Adipose tissue (tissue), 3 donors: ENCODE data around the gene MAPK10. TPM values are rescaled to one million over a fixed set of nuclear protein-coding genes. Genes with fewer than 3 reads are reported as not detected.
"Not testable (repeated sequence)": the region's sequence is repeated elsewhere in the genome, so short reads cannot be mapped to it uniquely, and the experiment has no call there.

Experiments used
- H3K27ac ChIP-seq: one replicate; pipeline ENCODE4 v1.5.1; 2013; ENCODE audit warnings: low read depth, low read length
- WGBS, 3 donors: extraction: QIAGEN DNeasy Blood & Tissue Kit; methylation state at CpG; one replicate each; pipeline ENCODE4 v1.1.7; 2013; 5-methylcytosine and 5-hydroxymethylcytosine counted together
- polyA plus RNA-seq, 3 donors: library from polyadenylated mRNA; stranded (reverse); fragments of 200-250 nt; gene quantifications; one replicate each; pipeline ENCODE4 v1.2.3, GENCODE V29; 2013
- donor health status: healthy with polysubstance abuse.
- donor health status: Bipolar disorder and iron deficiency.
- donor health status: healthy.

MAPK10 gene
- polyA plus RNA-seq, 3 donors: 3.8 to 37.8 (median 34.9) TPM

DNA sequence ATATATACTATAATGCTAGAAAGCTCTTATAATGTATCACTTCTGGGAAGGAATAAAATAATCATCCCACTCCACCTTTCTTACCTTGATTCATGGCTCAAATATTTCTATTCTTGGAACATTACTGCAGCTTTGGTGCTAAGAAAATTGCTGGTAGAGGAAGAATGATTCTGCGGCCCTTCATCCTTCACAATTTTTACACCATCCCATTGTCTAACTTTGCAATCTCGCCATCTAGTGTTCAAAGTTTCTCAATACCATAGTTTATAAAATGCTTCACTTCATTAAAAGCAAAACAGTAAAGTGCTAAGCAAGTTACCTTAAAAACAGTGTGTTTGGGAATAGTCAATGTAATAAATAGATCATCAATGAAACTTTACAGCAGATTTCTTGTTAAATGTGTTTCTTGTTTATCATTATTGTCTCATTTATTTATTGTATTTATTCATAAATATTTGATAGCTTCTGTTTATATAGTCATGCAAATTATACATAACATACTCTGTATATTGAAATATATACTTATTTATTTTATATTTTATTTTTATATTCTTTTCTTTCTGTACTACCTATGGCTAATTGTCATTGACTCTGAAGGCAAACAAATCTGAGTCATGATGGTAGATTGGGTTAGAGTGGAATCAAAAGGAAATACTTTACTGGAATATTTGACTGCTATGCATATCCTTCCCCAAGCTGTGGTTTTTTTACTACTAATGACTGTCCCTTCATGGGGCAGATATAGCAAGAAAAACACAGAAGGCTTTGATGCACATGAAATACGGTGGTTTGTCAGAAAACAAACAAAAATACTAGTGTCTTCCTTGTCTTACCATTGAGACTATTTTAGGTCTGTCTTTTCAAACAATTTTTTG is 390.7 kb downstream of the MAPK10 start:
- 33 to 37% (median 33%) methylated on average over 3 of the region's 3 CpGs for WGBS, 3 donors
- H3K27ac ChIP-seq: no peak overlapping the region

DNA sequence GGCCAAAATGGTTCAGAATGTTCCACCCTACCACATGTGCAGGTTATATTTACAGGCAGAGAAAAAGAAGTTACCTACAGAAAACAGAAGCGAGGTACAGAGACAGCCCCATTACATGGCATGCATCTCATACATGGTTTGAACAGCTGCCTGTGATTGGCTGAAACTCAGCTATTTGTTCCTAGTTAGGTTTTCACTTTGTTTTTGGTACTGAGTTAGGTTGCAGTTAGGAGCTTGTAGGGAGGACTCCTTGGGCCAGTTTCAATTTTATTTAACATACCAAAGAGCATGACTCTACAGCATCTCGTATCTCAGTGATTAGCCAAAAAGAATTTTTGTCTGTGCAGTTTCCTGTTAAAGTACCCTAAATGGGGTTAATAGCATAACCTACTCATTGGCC is 392.0 kb downstream of the MAPK10 start:
- 67 to 71% (median 69%) methylated on average over 2 of the region's 2 CpGs for WGBS, 3 donors
- H3K27ac ChIP-seq: no peak overlapping the region

DNA sequence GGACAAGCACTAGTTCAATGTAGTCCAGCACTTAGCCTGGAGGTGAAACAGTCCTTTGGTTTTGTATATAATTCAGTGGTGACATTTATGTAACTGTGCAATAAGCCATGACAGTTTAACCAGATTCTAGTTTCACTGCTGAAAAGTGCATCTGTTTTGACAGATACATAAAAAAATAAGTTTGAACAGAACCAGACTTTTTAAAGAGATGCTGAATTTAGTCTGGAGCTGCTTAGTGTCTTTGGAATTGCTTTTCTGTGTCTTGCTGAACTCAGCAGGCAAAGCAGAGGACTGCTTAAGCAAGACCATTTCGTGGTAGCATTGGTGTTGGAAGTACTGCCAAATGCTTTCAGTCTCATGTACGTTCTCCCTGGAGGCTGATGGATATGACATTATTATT is 393.5 kb downstream of the MAPK10 start:
- no peak overlapping the region for H3K27ac ChIP-seq
- WGBS, 3 donors: 29 to 67% (median 30%) methylated on average over 2 of the region's 2 CpGs

DNA sequence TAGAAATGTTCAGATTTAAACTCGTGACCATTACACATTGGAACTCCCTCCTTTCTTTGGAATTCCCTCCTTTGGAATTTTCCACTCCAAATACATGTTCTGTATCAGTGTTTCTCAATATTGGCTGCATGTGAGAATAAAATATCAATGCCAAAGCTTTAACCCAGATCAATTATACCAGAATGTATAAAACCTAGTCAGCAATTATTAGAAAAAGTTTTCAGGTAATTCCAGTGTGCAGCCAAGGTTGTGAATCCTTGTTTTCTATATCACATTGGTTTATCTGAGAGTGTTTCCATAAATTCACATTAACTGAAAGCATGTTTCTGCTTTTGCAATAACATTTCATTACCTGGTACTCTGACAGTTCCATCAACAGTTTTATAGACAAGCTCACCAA is 394.3 kb downstream of the MAPK10 start:
- 47 to 93% (median 71%) methylated on average over 1 of the region's 1 CpG for WGBS, 3 donors
- no peak overlapping the region for H3K27ac ChIP-seq

DNA sequence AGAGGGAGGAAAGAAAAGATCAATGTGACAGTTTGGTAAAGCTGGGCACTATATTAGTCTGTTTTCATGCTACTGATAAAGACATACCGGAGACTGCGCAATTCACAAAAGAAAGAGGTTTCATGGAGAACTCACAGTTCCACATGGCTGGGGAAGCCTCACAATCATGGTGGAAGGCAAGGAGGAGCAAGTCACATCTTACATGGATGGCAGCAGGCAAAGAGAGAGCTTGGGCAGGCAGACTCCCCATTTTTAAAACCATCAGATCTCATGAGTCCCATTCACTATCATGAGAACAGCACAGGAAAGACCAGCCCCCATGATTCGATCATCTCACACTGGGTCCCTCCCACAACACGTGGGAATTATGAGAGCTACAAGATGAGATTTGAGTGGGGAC is 394.8 kb downstream of the MAPK10 start:
- not testable (repeated sequence) for H3K27ac ChIP-seq
- 79 to 92% (median 91%) methylated on average over 4 of the region's 4 CpGs for WGBS, 3 donors

DNA sequence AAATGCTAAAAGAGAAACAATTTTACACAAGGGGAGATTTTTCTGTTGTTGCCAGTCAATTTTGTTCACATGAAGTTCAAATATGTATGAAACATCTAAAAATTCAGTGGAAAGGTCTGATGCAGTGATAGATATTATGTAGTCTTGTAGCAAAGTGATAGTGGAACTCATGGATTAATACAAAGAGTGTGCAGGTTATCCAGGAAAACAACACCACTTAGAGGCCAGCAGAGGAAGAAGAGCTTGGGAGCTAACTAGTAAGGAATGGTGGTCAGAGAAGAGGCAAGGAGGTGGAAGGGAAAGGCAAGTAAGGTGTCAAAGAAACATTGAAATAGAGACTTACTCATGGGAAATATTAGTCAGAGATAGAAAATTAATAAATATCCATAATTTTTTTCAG is 395.6 kb downstream of the MAPK10 start:
- H3K27ac ChIP-seq: no peak overlapping the region

DNA sequence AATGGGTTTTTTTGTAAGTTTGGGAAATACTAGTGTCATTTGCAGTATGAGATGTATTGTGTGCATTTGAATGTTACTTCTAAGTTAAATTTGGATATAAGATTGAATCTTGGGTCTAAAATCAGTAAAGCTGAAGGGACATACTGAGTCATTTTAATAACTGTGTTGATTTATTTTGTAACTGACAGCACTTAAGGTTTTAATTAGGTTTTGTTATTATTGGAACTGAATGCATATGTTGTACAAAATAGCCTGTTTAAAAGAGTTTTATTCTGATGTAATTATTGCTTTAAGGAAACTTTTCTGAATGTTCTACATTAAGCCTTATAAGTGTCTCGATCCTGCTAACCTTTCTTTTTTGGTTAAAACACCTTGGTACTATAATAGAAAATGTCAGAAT is 396.6 kb downstream of the MAPK10 start:
- 86 to 95% (median 94%) methylated on average over 1 of the region's 1 CpG for WGBS, 3 donors
- no peak overlapping the region for H3K27ac ChIP-seq

DNA sequence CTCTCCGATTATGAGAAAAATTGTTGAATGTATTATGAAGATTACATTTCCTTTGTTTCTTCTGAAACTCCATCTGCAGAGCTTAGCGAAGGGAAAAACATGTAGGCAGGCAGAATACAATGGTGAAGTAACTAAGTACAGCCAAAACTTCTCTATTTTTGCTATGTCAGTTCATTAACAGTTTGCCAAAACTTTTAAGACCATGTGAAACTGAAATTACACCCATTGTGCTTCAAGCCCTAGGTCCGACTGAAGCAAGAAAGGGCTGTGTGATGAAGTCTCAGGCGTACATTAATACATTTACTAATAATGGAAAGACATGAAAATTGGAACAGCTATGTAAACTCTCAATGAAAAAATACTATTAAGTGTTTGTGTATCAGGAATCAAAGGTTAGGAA is 398.0 kb downstream of the MAPK10 start:
- 78 to 90% (median 83%) methylated on average over 4 of the region's 4 CpGs for WGBS, 3 donors
- H3K27ac ChIP-seq: no peak overlapping the region

DNA sequence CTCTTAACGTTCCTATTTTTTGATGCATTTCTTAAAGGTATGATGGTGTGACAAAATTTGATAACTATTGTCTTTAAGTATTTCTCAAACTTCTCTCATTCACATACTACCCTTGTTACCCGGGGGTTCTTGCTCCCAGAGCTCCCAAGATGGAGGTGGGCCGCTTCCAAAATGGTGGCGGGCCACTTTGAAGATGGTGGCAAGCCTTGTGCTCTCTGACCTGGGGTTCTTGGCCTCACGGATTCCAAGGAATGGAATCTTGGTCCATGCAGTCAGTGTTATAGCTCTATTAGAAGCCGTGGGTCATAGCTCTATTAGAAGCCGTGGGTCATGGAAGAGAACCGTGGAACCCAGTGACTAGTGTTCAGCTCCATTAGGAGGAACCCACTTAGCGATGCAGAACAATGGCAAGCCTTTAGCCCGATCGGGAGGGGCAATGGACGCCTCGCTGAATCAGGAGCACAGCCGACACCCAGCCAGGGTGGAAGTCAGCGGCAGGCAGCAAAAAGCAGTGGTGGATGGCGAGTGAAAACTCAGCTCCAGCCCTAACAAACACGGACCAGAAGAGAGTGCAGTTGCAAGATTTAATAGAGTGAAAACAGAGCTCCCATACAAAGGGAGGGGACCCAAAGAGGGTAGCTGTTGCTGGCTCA is 403.4 kb downstream of the MAPK10 start:
- H3K27ac ChIP-seq: no peak overlapping the region
- WGBS, 3 donors: 95 to 96% (median 96%) methylated on average over 17 of the region's 17 CpGs

DNA sequence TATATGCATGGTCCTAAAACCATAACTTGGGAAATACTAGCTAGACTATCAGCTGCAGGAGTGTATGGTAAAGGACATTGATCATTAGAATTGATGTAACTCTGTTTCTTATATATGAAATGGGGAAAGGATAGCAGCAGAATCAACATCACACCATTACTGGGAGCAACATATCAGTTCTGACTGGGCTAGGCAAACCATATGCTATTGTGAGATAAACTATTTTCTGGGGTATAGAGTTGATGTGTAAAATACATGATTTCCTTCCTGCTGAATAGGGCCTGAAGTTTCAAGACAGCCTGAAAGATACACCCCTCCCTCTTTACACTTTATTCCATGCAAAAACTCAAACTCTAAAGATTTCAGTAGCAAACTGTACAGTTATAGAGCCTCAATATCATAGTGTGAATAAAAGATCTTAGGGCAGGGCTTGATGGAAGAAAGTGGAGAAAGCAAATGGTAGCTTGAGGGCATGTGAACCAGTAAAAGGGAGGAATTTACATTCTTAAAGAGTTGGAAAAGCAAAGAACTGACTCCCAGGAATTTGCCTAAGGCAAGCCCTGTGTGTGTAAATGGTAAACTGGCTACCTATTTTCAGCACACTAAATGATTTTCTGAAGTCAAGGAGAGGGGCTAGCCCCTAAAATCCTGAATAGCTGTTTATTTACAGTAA is 404.1 kb downstream of the MAPK10 start:
- H3K27ac ChIP-seq: no peak overlapping the region

DNA sequence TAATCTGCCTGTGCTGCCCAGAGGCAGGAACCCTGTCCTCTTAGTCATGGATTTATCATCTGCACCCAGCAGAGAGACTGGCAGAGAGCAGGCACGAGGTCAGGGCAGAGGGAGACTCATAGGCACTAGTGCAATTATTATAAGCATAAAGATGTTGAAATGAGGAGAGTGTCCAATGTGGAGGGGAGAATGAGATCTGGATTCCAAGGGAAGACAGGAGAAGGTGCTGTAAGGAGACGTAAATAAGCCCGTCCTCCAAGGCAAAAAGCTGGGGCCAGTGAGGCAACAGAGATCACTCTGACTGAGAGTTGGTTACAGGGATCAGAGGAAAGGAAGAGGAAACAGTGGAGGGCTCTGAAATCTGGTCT is 406.2 kb downstream of the MAPK10 start:
- 84 to 91% (median 89%) methylated on average over 3 of the region's 3 CpGs for WGBS, 3 donors
- no peak overlapping the region for H3K27ac ChIP-seq

DNA sequence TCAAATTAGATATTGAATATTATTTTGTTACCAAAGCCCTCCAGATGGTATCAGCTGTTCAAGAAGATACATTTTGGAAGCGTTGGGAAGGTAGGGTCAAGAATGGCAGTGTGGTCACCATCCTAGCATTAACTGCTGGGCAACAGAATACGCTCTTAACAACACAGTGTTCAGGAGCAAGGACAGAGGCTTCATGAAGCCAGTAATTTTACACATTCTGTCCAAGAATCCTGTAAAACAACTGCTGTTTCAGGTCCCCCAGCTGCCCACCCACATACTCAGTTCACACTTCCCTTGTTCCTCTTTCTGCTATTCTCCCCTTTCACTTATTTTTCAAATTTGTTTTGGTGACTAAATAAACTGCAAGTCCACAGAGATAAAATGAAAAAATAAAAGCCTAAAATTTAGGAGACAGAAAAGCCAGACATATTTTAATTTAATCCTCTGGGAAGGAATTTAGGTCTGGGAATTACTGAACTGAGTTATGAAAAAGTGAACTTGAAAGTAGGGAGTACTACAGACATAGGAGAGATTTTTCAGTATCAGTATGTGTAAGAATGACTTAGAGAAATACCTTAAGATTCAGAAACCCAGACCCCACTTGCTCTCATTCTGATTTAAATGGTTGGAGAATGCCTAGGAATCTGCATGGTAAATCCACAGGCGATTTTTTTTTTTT is 406.7 kb downstream of the MAPK10 start:
- no peak overlapping the region for H3K27ac ChIP-seq
- WGBS, 3 donors: 71 to 80% (median 78%) methylated on average over 3 of the region's 3 CpGs

DNA sequence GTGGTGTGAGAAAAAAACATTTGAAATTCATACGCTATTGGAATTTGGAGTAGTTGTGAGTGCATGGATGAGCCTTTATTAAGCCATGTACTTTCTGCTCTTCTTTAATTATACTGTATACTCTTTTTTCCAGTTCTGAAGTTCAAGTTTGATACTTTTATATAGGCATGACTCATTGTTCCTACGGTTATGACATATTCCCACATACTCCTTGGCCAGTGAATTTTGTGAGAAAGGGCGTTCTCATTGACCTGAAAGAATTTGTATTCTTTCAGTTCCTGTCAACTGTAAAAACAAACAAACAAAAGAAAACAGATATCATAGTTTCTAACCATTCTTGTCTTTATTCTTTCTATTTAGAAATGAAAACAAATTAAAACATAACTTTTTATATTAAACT is 407.3 kb downstream of the MAPK10 start:
- 76 to 92% (median 86%) methylated on average over 3 of the region's 3 CpGs for WGBS, 3 donors
- no peak overlapping the region for H3K27ac ChIP-seq

DNA sequence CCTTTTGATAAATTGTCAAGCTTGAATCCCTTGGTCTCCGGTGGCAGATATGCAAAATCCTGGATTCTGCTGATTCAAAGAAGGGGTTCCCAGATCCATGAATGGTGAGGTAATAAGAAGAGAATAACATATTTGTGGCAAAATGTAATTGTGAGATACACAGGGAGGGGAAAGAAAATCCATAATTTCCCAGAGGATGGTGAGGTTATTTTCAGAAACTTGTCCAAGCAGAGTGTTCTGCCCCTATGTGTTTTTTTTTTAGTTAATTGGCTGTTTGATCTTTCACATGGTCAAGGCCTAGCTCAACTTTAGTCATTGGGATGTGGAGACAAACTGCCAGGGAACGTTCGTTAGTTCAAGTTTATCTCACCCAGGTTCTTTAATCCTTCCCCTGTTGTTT is 408.8 kb downstream of the MAPK10 start:
- WGBS, 3 donors: 75 to 87% (median 83%) methylated on average over 3 of the region's 3 CpGs
- H3K27ac ChIP-seq: no peak overlapping the region

DNA sequence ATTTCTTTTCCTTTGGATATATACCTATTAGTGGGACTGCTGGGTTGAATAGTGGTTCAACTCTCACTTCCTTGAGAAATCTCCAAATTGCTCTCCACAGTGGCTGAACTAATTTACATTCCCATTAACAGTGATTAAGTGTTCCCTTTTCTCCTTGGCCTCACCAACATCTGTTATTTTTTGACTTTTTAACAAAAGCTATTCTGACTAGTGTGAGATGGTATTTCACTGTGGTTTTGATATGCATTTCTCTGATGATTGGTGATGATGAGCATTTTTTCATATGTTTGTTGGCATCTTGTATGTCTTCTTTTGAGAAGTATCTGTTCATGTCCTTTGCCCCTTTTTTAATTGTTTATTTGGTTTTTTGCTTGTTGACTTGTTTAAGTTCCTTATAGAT is 413.0 kb downstream of the MAPK10 start:
- H3K27ac ChIP-seq: no peak overlapping the region

DNA sequence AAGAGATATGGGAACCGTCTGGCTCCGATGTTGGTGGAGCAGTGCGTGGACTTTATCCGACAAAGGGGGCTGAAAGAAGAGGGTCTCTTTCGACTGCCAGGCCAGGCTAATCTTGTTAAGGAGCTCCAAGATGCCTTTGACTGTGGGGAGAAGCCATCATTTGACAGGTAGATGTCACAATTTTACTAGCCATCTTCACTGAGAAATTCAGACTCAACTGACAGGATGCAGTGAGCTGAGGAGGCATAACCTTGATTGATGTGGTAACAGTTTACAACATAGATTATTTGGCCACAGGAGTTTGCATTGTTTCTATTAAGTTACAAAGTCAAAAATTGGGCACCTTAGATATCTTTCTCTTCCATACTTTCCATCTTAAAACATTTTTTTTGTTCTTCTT is 417.7 kb downstream of the MAPK10 start:
- 87 to 91% (median 88%) methylated on average over 5 of the region's 5 CpGs for WGBS, 3 donors

DNA sequence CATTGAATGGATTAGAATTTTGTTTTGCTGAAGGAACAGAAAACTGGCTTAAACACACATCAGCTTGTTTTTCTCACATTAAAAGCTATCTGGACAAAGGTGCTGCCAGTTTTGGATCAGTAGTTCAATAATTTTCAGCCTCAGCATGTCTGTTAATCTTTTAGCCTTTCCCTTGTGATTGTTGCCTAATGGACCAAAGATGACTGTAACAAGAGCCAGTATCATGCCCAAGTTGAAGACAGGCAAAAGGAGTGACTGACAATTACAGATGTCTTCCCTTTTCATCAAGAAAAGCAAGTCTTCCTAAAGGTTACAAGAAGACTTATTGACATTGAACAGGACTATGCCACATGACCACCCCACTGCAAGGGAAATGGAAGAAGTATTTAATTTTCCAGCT is 419.7 kb downstream of the MAPK10 start:
- H3K27ac ChIP-seq: no peak overlapping the region

More for the DNA sequence above, 417.7 kb downstream of the MAPK10 start:
- H3K27ac ChIP-seq: no peak overlapping the region
